Colonic mucosa (tissue), 4 donors: ENCODE results near the gene EHBP1. TPM values are rescaled to one million over a fixed set of nuclear protein-coding genes. Genes with fewer than 3 reads are reported as not detected.
"Not testable (repeated sequence)": the region's sequence is repeated elsewhere in the genome, so short reads cannot be mapped to it uniquely, and the experiment has no call there.

Source experiments
- DNase-seq: peaks from one replicate; pipeline ENCODE4 v3.0.0-alpha.2; 2020
- H3K27ac ChIP-seq: fragments of 200-600 bp; one replicate; pipeline ENCODE4 v1.8.0; 2021
- H3K27me3 ChIP-seq: fragments of 200-600 bp; one replicate; pipeline ENCODE4 v1.8.0; 2021
- H3K36me3 ChIP-seq: fragments of 200-600 bp; one replicate; pipeline ENCODE4 v1.8.0; 2021
- H3K4me1 ChIP-seq: fragments of 200-600 bp; one replicate; pipeline ENCODE4 v1.8.0; 2021; ENCODE audit warnings: mild to moderate bottlenecking
- H3K4me3 ChIP-seq: fragments of 200-600 bp; one replicate; pipeline ENCODE4 v1.8.0; 2021
- H3K9ac ChIP-seq, 2 donors: one replicate each; pipeline ENCODE4 v1.7.0; 2013; ENCODE audit warnings: control low read depth in 2 of 2, low read depth in 2 of 2, low read length in 2 of 2
- H3K9me3 ChIP-seq: fragments of 200-600 bp; one replicate; pipeline ENCODE4 v1.8.0; 2021
- intact Hi-C: fragments of 100-400 bp; cut with DNase I; formaldehyde crosslinking; loops from one replicate; pipeline ENCODE4 v1.14.1; 2022
- total RNA-seq, 2 donors: library from RNA; stranded (reverse); fragmentation: NEBNext Ultra II Directional in 1 of 2; extraction: Animal tissue kit (Norgen Biotek cat#: 25700) in 1 of 2; gene quantifications; one replicate each; pipeline ENCODE4 v1.2.1, GENCODE V29; 2021
- TF ChIP-seq, protein P1 (sequence below): fragments of 200-600 bp; IDR thresholded peaks from one replicate; pipeline ENCODE4 v1.8.0; 2022; ENCODE audit warnings: antibody characterized with exemption, mild to moderate bottlenecking
- donor health status: healthy.
- donor health status: DM: no; HTN: no; CAD: no.
- donor health status: DM: no; HTN: no; CAD: no.

The EHBP1 gene
- total RNA-seq, 2 donors from 2014 or later = 23.6 to 32.7 TPM

GRCh38 chr2:63066838-63067237, 361.3 kb downstream of the EHBP1 start:
- Histone ChIP-seq H3K9me3 (no peaks in the 10 kb centered on the region), H3K4me1 (no peaks in the 10 kb centered on the region), H3K27ac (no peak overlapping the region), H3K4me3 (no peak overlapping the region), H3K36me3 (no peaks in the 10 kb centered on the region), H3K27me3 (peaks cover 8% of the 10 kb centered on the region), H3K9ac (no peak overlapping the region)
- intact Hi-C loops = no loop called here
- TF ChIP-seq, protein P1, sequence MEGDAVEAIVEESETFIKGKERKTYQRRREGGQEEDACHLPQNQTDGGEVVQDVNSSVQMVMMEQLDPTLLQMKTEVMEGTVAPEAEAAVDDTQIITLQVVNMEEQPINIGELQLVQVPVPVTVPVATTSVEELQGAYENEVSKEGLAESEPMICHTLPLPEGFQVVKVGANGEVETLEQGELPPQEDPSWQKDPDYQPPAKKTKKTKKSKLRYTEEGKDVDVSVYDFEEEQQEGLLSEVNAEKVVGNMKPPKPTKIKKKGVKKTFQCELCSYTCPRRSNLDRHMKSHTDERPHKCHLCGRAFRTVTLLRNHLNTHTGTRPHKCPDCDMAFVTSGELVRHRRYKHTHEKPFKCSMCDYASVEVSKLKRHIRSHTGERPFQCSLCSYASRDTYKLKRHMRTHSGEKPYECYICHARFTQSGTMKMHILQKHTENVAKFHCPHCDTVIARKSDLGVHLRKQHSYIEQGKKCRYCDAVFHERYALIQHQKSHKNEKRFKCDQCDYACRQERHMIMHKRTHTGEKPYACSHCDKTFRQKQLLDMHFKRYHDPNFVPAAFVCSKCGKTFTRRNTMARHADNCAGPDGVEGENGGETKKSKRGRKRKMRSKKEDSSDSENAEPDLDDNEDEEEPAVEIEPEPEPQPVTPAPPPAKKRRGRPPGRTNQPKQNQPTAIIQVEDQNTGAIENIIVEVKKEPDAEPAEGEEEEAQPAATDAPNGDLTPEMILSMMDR = no peak
- no peak for DNase-seq

GRCh38 chr2:63071664-63072063, 366.2 kb downstream of the EHBP1 start:
- Histone ChIP-seq H3K4me3 (no peak overlapping the region), H3K27me3 (no peaks in the 10 kb centered on the region), H3K9ac (no peak overlapping the region), H3K4me1 (no peaks in the 10 kb centered on the region), H3K9me3 (no peaks in the 10 kb centered on the region), H3K27ac (no peak overlapping the region), H3K36me3 (no peaks in the 10 kb centered on the region)
- TF ChIP-seq, protein P1 = no peak
- no peak for DNase-seq
- intact Hi-C loops = no loop called here

DNA sequence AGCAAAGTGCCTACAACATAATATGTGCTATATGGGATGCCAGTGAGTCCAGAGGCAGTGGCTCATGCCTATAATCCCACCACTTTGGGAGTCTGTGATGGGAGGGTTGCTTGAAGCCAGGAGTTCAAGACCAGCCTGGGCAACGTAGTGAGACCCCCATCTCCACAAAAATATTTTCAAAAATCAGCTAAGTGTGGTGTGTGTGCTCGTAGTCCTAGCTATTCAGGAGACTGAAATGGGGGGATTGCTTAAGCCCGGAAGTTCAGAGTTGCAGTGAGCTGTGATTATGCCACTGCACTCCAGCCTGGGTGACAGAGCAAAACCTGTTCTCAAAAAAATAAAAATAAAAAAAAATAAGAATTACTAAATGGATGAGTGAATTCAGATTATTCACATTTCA, 368.5 kb downstream of the EHBP1 start:
- intact Hi-C loops = no loop called here
- H3K9ac ChIP-seq = no peak overlapping the region
- H3K36me3 ChIP-seq = no peaks in the 10 kb centered on the region
- H3K9me3 ChIP-seq = no peaks in the 10 kb centered on the region
- TF ChIP-seq, protein P1 = no peak
- no peak overlapping the region for H3K27ac ChIP-seq
- H3K4me3 ChIP-seq = no peak overlapping the region
- no peaks in the 10 kb centered on the region for H3K27me3 ChIP-seq
- H3K4me1 ChIP-seq = no peaks in the 10 kb centered on the region
- no peak for DNase-seq

DNA sequence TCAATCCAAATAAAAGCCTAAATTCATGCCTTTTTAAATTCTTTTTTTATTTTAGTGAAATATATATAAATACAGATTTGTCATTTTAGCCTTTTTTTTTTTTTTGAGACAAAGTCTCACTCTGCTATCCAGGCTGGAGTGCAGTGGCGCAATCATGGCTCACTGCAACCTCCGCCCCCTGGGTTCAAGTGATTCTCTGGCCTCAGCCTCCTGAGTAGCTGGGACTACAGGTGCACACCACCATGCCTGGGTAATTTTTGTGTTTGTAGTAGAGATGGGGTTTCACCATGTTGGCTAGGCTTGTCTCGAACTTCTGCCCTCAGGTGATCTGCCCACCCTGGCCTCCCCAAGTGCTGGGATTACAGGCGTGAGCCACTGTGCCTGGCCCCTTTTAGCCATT, 368.9 kb downstream of the EHBP1 start:
- H3K4me1 ChIP-seq, DNase-seq, H3K9me3 ChIP-seq, intact Hi-C loops, H3K36me3 ChIP-seq, H3K9ac ChIP-seq, H3K27me3 ChIP-seq, H3K4me3 ChIP-seq, H3K27ac ChIP-seq: not testable (repeated sequence)

DNA sequence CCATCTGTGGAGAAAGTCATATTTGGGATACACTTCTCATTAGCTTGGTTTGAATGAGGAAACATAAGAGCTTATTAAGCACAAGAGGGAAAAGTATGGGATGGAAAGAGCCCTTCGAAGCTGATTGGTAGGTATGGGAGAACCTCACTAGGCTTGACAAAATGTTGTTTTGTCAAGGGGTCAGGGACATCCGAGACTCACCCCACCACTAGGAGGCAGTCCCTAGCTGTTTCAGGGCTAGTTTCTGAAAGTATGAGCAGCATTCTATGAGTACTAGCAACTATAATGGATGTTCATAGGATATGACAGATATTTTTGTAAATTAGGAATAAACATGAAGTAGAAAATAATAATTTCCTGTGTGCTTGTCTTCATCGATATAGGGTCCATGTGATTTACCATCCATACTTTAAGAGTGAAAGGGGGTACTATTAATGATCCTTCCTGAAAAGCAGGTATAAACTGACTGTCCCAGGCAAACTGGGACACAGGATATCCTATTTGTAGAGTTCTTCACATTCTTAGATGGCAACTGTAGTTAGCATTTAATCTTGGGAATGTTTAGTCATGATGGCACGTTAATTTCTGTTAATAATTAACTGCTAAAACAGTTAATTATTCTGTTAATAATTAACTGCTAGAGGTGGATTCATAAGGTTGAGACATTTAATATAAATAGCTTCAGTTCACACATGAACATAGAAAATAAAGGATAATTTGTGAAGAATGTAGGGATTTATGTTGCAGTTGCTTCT, 373.5 kb downstream of the EHBP1 start:
- H3K4me1 ChIP-seq = no peaks in the 10 kb centered on the region
- DNase-seq = peak; percentile 20
- H3K9ac ChIP-seq = no peak overlapping the region
- no peaks in the 10 kb centered on the region for H3K9me3 ChIP-seq
- TF ChIP-seq, protein P1 = no peak
- H3K36me3 ChIP-seq = no peaks in the 10 kb centered on the region
- no peak overlapping the region for H3K4me3 ChIP-seq
- intact Hi-C loops = no loop called here
- no peak overlapping the region for H3K27ac ChIP-seq
- H3K27me3 ChIP-seq = no peaks in the 10 kb centered on the region

DNA sequence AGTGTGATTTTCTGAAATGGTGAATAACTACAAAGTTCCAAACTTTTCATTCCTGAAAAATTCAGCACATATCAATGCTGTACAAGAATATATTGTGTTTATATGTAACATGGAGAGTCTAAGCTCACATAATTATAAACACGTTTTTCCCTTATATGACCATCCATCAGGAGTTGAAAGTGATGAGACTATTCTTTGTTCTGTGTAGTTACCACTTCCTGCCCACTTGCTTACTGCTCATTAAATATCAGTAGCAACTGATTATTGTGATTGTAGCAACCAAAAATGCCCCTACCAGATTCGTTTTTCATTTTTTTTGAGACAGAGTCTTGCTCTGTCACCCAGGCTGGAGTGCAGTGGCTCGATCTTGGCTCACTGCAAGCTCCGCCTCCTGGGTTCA, 375.9 kb downstream of the EHBP1 start:
- Histone ChIP-seq H3K9ac (no peak overlapping the region), H3K4me3 (no peak overlapping the region), H3K9me3 (no peaks in the 10 kb centered on the region), H3K36me3 (no peaks in the 10 kb centered on the region), H3K27me3 (no peaks in the 10 kb centered on the region), H3K4me1 (no peaks in the 10 kb centered on the region), H3K27ac (no peak overlapping the region)
- DNase-seq = no peak
- intact Hi-C loops = no loop called here
- TF ChIP-seq, protein P1 = no peak
